Panc1 (cell line): Measurements from ENCODE around the gene OTOP2.

ENCODE experiments used
- CTCF ChIP-seq: fragments of 450-650 bp; IDR thresholded peaks from 2 replicates; pipeline ENCODE4 v1.5.1; 2017; ENCODE audit warnings: mild to moderate bottlenecking
- POLR2AphosphoS5 ChIP-seq: IDR thresholded peaks from 2 replicates; pipeline ENCODE4 v1.6.1; 2012; ENCODE audit warnings: mild to moderate bottlenecking, low read depth, low read length, moderate library complexity
- REST ChIP-seq, 2 experiments: IDR thresholded peaks; 2 replicates each; pipeline ENCODE4 v1.6.1; 2011 to 2012; ENCODE audit warnings: low read depth in 2 of 2, control low read depth in 1 of 2, low read length in 1 of 2, mild to moderate bottlenecking in 1 of 2, moderate library complexity in 1 of 2; ENCODE audit not compliant: insufficient read depth in 1 of 2
- SIN3A ChIP-seq: IDR thresholded peaks from 2 replicates; pipeline ENCODE4 v1.6.1; 2012; ENCODE audit warnings: low read depth, mild to moderate bottlenecking, low read length, moderate library complexity, borderline replicate concordance; ENCODE audit not compliant: insufficient read depth
- TCF7L2 ChIP-seq: IDR thresholded peaks from 2 replicates; pipeline ENCODE4 v1.6.1; 2011; ENCODE audit warnings: mild to moderate bottlenecking, low read depth, low read length, inconsistent platforms

- TF ChIP-seq CTCF (no peak), REST (IDR thresholded peaks at IDR 0.05; ENCODE audit: insufficient read depth in 1 of 2, low read depth in 2 of 2, low read length in 1 of 2) (no peak), POLR2AphosphoS5 (no peak), TCF7L2 (no peak), SIN3A (no peak)
Measured at GRCh38 chr17:74935585-74936469, 11.8 kb downstream of the OTOP2 start, which contains the start of gene OTOP3.
